HUES64 (cell line): ENCODE results near the gene ARFGEF3. TPM values are rescaled to one million over a fixed set of nuclear protein-coding genes. Genes with fewer than 3 reads are reported as not detected.
"Not testable (repeated sequence)": the region's sequence is repeated elsewhere in the genome, so short reads cannot be mapped to it uniquely, and the experiment has no call there.

ENCODE experiments used
- H3K27ac ChIP-seq: 2 replicates; pipeline ENCODE4 v1.7.0; 2013; ENCODE audit warnings: low read depth, low read length, inconsistent platforms
- H3K27me3 ChIP-seq: 2 replicates; pipeline ENCODE4 v1.6.1; 2013; ENCODE audit warnings: mild to moderate bottlenecking, low read length; ENCODE audit not compliant: insufficient read depth
- H3K36me3 ChIP-seq: 2 replicates; pipeline ENCODE4 v1.6.1; 2013; ENCODE audit warnings: mild to moderate bottlenecking, low read length; ENCODE audit not compliant: insufficient read depth
- H3K4me1 ChIP-seq: 2 replicates; pipeline ENCODE4 v1.6.1; 2013; ENCODE audit warnings: mild to moderate bottlenecking, low read length, moderate library complexity; ENCODE audit not compliant: insufficient read depth
- H3K4me3 ChIP-seq: 2 replicates; pipeline ENCODE4 v1.5.1; 2013; ENCODE audit warnings: mild to moderate bottlenecking, low read length, moderate library complexity
- H3K9ac ChIP-seq: 2 replicates; pipeline ENCODE4 v1.6.1; 2013; ENCODE audit warnings: mild to moderate bottlenecking, low read depth, low read length
- H3K9me3 ChIP-seq: 2 replicates; pipeline ENCODE4 v1.6.1; 2013; ENCODE audit warnings: low read depth, low read length; ENCODE audit not compliant: insufficient read depth
- WGBS: fragments of 150-250, 120-280 bp; methylation state at CpG from one replicate; pipeline ENCODE4 v1.1.7; 2013; ENCODE audit warnings: missing lambda C conversion rate; 5-methylcytosine and 5-hydroxymethylcytosine counted together
- polyA plus RNA-seq, 2 experiments: library from polyadenylated mRNA; stranded (reverse); fragments of 50-300 nt; gene quantifications; one replicate each; pipeline ENCODE4 v1.2.3, GENCODE V29; 2013

Gene ARFGEF3, protein sequence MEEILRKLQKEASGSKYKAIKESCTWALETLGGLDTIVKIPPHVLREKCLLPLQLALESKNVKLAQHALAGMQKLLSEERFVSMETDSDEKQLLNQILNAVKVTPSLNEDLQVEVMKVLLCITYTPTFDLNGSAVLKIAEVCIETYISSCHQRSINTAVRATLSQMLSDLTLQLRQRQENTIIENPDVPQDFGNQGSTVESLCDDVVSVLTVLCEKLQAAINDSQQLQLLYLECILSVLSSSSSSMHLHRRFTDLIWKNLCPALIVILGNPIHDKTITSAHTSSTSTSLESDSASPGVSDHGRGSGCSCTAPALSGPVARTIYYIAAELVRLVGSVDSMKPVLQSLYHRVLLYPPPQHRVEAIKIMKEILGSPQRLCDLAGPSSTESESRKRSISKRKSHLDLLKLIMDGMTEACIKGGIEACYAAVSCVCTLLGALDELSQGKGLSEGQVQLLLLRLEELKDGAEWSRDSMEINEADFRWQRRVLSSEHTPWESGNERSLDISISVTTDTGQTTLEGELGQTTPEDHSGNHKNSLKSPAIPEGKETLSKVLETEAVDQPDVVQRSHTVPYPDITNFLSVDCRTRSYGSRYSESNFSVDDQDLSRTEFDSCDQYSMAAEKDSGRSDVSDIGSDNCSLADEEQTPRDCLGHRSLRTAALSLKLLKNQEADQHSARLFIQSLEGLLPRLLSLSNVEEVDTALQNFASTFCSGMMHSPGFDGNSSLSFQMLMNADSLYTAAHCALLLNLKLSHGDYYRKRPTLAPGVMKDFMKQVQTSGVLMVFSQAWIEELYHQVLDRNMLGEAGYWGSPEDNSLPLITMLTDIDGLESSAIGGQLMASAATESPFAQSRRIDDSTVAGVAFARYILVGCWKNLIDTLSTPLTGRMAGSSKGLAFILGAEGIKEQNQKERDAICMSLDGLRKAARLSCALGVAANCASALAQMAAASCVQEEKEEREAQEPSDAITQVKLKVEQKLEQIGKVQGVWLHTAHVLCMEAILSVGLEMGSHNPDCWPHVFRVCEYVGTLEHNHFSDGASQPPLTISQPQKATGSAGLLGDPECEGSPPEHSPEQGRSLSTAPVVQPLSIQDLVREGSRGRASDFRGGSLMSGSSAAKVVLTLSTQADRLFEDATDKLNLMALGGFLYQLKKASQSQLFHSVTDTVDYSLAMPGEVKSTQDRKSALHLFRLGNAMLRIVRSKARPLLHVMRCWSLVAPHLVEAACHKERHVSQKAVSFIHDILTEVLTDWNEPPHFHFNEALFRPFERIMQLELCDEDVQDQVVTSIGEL (N-terminal part only)
- polyA plus RNA-seq (2013, experiment 1 of 2): 5.7 TPM
- 5.5 TPM for polyA plus RNA-seq (2013, experiment 2 of 2)

DNA sequence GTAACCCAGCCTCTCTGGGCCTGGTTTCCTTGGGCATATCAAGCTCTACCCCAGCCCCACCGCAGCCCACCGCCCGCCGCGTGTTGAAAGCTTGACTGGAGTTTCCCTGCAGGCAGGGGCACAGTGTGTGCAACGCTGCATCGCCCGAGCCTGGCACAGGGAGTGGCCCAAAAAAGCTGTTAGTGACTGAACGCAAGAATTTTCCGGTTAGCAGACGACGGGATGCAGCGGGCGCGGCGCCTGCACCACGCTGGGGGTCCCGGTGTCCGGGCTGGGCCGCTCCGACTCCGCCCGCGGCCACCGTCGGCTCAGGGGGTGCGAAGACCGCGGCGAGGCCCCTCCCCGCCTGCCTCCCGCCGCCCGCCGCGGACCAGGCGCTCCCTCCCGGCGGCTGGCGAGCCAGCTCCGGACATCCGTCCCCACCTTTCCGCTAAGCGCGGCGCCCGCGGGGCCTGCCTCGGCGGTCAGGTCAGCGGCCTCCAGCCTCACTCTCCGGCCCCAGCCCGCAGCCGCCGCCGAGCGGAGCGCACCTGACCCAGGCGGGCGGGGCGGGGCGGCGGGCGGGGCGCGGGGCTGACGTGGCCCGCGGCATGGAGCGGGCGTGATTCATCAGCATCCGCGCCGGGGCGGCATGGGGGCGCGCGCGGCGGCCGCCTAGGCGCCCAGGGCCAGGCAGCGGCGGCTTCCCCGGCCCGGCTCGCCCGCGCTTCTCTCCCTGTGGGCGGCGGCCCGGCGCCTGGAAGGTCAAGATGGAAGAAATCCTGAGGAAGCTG lies at the start of gene ARFGEF3:
TSS of gene ARFGEF3 (plus strand) at position 602 of the 773 bp plus-strand sequence. CDS start at position 750, 148 bp downstream.
- Histone ChIP-seq H3K9me3 (no peaks in the 10 kb centered on the region), H3K4me1 (peaks cover 19% of the 10 kb centered on the region), H3K27me3 (peaks cover 44% of the 10 kb centered on the region), H3K27ac (no peak within 1 kb of the TSS), H3K4me3 (peak within 1 kb of the TSS; percentile 87), H3K36me3 (no peaks in the 10 kb centered on the region), H3K9ac (peak within 1 kb of the TSS; percentile 75)
- under 1% methylated on average over 93 of the region's 93 CpGs for WGBS

DNA sequence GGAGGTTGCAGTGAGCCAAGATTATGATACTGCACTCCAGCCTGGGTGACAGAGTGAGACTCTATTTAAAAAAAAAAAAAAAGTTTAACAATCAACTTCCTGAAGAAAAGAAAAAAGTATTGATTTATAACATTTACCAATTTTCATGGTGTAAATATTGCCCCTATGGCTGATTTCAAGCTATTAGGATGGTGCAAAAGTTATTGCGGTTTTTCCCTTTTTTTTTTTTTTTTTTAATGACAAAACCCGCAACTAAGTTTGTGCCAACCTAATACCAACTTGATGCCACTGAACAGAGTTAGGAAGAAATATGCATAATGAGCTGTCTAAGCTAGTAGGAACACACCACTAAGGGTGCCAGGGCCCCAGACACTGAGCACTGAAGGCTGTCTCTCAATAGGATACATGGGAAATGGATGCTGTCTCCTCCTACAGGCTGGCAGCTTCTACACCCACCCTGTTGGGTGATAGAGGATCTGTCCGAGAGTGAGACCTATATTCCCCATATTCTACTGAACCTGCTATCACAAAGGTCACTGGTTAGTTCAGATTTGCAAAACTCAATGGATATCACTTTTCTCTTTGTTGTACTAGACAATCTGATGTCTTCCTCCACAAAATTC lies 48.0 kb upstream of the ARFGEF3 start:
- WGBS: 88% methylated on average over 3 of the region's 3 CpGs
- H3K4me3 ChIP-seq: no peak overlapping the region
- no peak overlapping the region for H3K27ac ChIP-seq
- no peaks in the 10 kb centered on the region for H3K36me3 ChIP-seq
- no peak overlapping the region for H3K9ac ChIP-seq
- no peaks in the 10 kb centered on the region for H3K9me3 ChIP-seq
- peaks cover 1% of the 10 kb centered on the region; the same call in 1 of the 2 replicates for H3K27me3 ChIP-seq
- no peaks in the 10 kb centered on the region for H3K4me1 ChIP-seq

DNA sequence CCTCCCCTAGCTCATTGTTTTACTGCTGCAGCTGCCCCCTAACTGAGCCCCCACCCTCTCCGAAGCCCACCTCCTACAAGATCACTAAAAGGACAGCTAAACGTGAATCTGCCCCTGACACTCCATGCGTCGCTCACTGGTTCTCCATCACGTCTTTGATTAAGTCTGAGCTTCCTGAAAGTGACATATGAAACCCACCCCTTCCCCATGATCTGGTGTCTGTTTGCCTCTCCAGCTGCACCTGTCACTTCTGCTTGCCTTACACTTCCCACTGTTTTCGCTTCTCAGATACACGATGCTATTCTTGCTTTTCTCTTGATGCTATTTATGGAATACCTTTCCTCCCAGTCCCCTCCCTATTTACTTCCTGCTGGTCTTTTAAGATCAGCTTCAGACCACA lies 46.5 kb upstream of the ARFGEF3 start:
- no peak overlapping the region for H3K9ac ChIP-seq
- no peaks in the 10 kb centered on the region for H3K27me3 ChIP-seq
- no peaks in the 10 kb centered on the region for H3K36me3 ChIP-seq
- H3K4me3 ChIP-seq: no peak overlapping the region
- WGBS: 73% methylated on average over 7 of the region's 7 CpGs
- no peaks in the 10 kb centered on the region for H3K4me1 ChIP-seq
- H3K27ac ChIP-seq: no peak overlapping the region
- 0 out of 2 replicates have a peak, but pooled peaks cover 4% of the 10 kb centered on the region for H3K9me3 ChIP-seq

DNA sequence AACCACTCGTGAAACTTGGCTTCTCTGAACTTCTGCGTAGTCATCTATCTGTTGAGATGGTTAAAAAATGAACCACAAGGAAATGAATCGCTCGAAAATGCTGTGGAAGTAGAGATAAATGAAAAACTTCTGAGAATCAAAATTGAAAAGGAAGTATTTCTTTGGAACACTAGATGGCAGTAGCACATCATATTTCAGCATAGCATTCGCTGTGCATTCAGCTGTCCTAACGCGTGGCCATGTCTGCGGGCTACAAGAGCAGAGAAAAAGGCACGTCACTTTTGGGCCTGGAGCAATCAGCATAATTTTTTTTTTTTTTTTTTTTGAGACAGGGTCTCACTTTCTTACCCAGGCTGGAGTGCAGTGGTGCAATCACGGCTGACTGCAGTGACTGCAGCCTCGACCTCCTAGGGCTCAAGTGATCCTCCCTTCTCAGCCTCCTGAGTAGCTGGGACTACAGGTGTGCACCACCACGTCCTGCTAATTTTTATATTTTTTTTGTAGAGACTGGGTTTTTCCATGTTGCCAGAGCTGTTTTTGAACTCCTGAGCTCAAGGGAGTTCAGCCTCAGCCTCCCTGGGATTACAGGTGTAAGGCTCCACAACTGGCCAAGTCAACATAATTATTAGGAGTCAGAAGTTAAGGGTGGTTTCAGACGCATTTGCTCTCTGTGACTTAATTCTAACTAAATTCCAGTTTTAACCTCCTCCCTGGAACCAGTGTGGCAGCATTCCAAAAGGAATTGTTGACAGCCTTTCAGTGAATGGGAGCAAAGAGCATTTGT lies 45.7 kb upstream of the ARFGEF3 start:
- Histone ChIP-seq H3K9ac (no peak overlapping the region), H3K4me3 (no peak overlapping the region), H3K27ac (no peak overlapping the region), H3K27me3 (no peaks in the 10 kb centered on the region), H3K4me1 (no peaks in the 10 kb centered on the region), H3K9me3 (0 out of 2 replicates have a peak, but pooled peaks cover 4% of the 10 kb centered on the region), H3K36me3 (no peaks in the 10 kb centered on the region)
- WGBS: 38% methylated on average over 13 of the region's 13 CpGs

DNA sequence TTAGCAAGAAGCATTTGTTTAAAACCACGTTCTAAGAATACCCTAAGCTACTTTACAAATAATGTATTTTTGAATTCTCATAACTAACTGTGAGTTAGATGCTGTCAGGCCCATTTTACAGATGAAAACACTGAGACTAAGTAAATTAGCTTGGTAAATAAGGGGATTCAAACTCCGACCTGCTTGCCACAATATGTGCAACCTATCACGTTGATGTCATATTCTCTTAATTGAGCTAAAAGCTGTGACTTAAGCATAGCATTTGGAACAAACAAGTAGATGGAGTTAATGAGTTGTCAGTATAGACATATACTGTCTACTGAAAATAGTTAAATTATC lies 45.1 kb upstream of the ARFGEF3 start:
- Histone ChIP-seq H3K36me3 (no peaks in the 10 kb centered on the region), H3K27ac (no peak overlapping the region)
- 95% methylated on average over 2 of the region's 3 CpGs for WGBS

DNA sequence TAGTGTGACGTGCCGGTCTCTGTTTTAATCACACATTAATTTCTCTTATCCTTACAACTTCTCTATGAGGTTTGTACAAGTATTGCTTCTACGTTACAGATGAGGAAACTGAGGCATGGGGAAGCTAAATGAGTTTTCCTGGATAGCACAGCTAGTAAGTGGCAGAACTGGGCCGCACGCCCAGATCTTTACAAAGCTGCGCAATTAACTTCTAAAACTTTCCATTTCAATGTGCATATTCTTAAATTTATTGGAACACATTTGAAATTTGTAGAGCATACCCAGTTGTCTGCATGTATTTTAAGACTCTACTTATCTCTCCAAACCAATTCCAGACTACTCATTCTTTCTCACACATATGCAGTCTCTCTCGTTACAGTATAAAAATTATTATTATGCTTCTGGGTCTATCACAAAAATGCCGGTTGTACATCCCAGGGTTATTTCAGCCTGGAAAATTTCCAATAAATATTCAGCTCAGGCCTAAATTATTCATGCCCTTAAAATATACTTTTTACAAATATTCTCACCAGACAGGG lies 44.3 kb upstream of the ARFGEF3 start:
- H3K9me3 ChIP-seq: 0 out of 2 replicates have a peak, but pooled peaks cover 4% of the 10 kb centered on the region
- H3K9ac ChIP-seq: no peak overlapping the region
- H3K4me3 ChIP-seq: no peak overlapping the region
- no peaks in the 10 kb centered on the region for H3K36me3 ChIP-seq
- H3K27me3 ChIP-seq: no peaks in the 10 kb centered on the region
- H3K27ac ChIP-seq: no peak overlapping the region
- no peaks in the 10 kb centered on the region for H3K4me1 ChIP-seq
- WGBS: 96% methylated on average over 7 of the region's 8 CpGs

More for the DNA sequence above, 45.1 kb upstream of the ARFGEF3 start:
- Histone ChIP-seq H3K4me1 (no peaks in the 10 kb centered on the region), H3K9me3 (0 out of 2 replicates have a peak, but pooled peaks cover 4% of the 10 kb centered on the region), H3K27me3 (no peaks in the 10 kb centered on the region), H3K9ac (no peak overlapping the region), H3K4me3 (no peak overlapping the region)

DNA sequence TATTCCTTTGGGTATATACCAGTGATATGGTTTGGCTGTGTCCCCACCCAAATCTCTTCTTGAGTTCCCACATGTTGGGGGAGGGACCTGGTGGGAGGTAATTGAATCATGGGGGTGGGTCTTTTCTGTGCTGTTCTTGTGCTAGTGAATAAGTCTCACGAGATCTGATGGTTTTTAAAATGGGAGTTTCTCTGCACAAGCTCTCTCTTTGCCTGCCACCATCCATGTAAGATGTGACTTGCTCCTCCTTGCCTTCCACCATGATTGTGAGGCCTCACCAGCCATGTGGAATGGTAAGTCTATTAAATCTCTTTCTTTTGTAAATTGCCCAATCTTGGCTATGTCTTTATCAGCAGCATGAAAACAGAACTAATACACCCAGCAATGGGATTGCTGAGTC lies 42.5 kb upstream of the ARFGEF3 start:
- not testable (repeated sequence) for H3K4me3 ChIP-seq, H3K27ac ChIP-seq, H3K36me3 ChIP-seq, H3K9me3 ChIP-seq, H3K27me3 ChIP-seq, H3K9ac ChIP-seq, H3K4me1 ChIP-seq
- 100% methylated on average over 1 of the region's 1 CpG for whole genome bisulfite sequencing

DNA sequence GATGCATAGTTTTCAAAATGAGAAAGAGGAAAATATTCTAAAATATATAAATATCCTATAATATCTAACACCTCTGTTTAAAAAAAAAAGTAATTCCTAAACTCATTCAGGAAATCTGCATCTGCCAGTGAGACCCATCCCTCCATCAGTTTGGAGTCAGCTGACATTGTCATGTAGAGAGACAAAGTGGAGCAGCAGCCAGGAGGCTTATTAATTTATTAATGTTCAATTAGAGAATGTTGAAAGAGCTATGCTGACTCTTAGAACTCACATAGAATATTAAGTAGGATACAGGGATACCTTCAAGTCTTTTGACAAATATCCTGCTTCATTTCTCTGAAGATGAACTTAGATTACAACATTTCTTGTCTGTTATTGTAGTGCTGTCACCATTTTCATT lies 41.8 kb upstream of the ARFGEF3 start:
- Histone ChIP-seq H3K4me1 (no peaks in the 10 kb centered on the region), H3K4me3 (no peak overlapping the region), H3K36me3 (no peaks in the 10 kb centered on the region), H3K27me3 (no peaks in the 10 kb centered on the region), H3K9ac (no peak overlapping the region), H3K9me3 (peaks cover 7% of the 10 kb centered on the region; the same call in 1 of the 2 replicates), H3K27ac (no peak overlapping the region)

DNA sequence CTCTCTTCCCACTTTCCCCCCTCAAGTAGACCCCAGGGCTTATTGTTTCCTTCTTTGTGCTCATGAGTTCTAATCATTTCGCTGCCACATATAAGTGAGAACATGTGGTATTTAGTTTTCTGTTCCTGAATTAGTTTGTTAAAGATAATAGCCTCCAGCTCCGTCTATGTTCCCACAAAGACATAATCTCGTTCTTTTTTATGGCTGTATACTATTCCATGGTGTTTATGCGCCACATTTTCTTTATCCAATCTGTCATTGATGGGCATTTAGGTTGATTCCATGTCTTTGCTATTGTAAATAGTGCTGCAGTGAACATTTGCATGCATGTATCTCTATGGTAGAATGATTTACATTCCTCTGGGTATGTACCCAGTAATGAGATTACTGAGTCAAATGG lies 37.6 kb upstream of the ARFGEF3 start:
- Histone ChIP-seq H3K27me3 (no peaks in the 10 kb centered on the region), H3K9ac (no peak overlapping the region), H3K4me3 (no peak overlapping the region), H3K36me3 (no peaks in the 10 kb centered on the region), H3K27ac (no peak overlapping the region), H3K9me3 (peaks cover 5% of the 10 kb centered on the region; the same call in 1 of the 2 replicates), H3K4me1 (no peaks in the 10 kb centered on the region)
- 98% methylated on average over 4 of the region's 4 CpGs for WGBS
